ENCODE results near the gene COPE.

DNA sequence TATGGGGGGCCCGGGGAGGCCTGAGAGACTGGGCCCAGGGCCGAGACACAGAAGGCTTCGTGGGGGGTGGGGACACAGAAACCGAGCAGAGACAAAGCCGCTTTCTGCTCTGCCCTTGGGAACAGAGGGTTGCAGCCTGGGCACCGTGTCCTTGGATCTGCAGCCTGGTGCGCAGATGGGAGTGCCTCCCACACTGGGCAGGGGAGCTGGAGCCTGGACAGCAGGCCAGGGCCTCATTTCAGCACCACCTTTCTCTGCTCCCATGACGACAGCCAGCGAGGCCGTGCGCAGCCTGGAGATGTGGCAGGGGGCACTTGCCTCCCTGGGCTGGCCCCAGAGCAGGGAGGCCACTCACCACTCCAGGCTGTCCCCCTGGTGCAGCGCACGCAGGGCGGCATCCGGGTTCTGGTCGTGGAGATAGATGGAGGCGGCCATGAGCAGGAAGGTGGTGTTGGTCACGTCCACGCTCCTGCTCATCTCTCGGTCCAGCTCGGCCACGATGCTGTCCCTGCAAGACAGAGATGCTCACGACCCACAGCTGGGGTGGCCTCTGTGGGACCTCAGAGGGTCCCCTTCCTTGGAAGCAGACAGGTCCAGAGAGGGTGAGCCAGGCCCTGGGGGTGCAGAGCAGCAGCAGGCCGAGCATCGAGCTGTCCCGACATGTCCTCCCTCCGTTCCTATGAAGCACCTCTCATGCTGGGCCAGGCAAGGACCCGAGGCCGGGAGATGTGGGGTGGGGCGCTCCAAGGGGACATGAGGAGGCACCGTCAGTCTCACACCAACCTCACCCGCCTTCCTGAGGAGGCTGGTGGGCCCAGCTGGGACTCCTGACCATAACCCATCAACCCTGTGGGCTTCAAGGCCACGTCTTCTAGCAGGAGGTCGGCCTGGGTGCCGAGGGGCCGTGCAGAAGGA lies 12.3 kb downstream of the COPE start:
- TF ChIP-seq EZH2 (IDR thresholded peaks at IDR 0.05; ENCODE audit: insufficient read depth, poor library complexity, severe bottlenecking) (no peak), EZH2phosphoT487 (IDR thresholded peaks at IDR 0.05; ENCODE audit: insufficient read depth, low read depth) (no peak)

Measured in GM23248 (cell line).